ENCODE results near the gene DHRS4L2. TPM values are rescaled to one million over a fixed set of nuclear protein-coding genes. Genes with fewer than 3 reads are reported as not detected.

DHRS4L2 gene
- total RNA-seq, 1 donor from 2014 or later: 19.0 TPM

- intact Hi-C loops (cut with micrococcal nuclease): no loop called here
Observed at GRCh38 chr14:24051176-24051788, 62.6 kb downstream of the DHRS4L2 start.

DNA sequence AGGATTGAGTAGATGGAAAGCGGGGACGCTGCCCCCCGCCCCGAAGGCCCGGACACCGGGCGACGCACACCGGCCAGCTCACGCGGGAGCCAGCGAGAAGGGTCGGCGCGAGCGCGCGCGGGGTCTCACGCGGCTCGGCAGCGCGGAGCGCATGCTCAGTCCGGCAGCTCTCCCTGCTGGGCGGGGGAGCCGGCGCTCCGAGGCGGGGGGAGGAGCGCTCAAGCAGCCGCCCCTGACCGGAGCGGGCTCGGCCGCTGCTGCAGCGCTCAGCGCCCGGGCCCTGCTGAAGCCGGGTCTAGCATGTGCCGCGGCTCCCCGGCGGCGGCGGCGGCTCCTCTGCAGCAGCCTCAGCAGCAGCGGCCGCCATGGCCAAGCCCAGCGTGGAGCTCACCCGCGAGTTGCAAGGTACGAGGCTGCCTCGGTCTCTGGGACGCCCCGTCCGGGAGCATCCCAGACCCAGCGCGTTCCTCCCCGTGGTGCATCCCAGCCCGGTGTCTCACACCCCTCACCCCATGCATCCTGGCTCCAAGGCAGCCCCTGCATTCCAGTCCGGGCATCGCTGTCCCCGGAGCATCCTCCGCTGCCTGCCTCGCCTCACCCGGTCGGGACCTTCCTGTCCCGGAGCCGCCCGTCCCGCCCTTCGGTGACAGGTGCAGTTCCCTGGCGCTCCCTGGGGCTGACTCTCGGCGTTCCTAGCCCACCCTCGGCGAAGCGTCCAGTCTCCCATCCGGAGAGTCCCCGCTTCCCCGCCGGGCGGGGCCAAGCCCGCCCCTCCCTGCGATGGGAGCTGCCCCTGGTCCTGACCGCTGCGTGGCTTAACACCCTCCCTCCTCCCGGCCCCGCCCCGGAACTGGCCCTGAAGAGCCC lies 63.3 kb downstream of the DHRS4L2 start, which contains the start of gene CARMIL3:
CARMIL3 (plus strand) TSS at position 221 of the 867 bp plus-strand sequence; CDS start at position 366, 145 bp downstream.
- intact Hi-C loops (cut with micrococcal nuclease): loop anchor here (1.0 kb wide), 5 partner anchors 16 to 64 kb away; partner anchors contain the start of genes DCAF11, DHRS4L2, NRL and PCK2

DNA sequence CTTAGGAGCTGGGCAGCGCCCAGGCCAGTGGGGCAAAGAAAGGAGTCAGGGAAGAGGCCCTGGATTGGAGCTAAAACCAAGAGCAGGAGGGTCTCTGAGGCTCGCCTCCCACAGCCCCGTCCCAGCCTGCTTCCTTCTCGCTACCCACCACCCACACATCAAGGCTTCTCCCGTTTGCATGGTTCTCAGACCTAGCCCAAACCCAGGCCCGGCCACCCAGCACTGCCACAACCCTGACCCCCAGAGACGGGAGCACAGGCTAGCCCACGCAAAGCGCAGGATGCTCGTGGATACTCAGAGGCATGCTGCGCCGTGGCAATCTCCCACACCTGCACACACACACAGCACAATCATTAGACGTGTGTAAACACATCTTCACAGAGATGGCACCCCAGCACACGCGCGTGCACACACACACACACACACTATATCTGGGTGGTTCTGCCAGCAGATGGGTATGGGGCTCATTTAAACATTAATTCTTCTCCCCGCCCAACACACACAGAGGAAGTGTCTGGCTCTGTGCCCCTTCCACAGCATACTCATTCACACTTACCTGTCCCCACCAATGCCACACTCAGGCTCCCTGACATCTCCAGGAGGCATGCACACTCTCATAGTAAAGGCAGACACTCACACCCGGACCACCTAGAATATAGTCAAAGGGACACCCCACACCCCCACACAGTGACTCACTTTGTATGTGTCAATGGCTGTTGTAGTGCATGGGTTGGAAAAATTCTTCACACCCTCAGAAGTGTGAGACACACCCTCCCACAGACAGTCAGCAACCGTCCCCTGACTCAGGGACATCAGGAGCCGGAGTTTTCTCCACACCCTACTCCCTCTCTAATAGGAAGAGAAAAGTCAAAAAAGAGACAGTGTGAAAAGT lies 64.2 kb downstream of the DHRS4L2 start:
- intact Hi-C loops (cut with micrococcal nuclease): loop anchor here (1.0 kb wide), 5 partner anchors 17 to 65 kb away; partner anchors contain the start of genes DCAF11, DHRS4L2, NRL and PCK2

- intact Hi-C loops (cut with micrococcal nuclease): no loop called here
Observed at GRCh38 chr14:24053548-24054323, 65.0 kb downstream of the DHRS4L2 start.

GRCh38 chr14:24054324-24054641 lies 65.6 kb downstream of the DHRS4L2 start:
- intact Hi-C loops (cut with micrococcal nuclease): no loop called here

DNA sequence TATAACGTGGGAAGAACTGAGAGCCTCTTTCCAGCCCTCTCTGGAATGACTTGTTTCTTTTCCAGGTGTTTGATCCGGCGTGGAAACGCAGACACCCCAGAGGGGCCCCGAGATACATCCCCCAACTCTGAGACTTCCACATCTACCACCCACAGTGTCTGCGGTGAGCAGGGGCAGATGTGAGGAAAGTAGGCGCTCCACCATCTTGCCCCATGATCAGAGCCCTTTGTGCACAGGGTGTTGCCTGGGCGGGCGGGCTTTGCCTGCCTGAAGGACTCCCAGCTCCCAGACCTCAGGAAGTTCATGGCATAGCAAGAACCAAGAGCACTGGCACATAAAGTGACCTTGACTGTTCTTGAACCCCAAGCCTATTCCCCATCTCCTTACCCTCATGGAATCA lies 65.9 kb downstream of the DHRS4L2 start:
- intact Hi-C loops (cut with micrococcal nuclease): no loop called here

Other genes starting within 250 kb of the DHRS4L2 start
- 16.0 and 16.3 TPM in 2 replicates for gene DHRS4, start 35.2 kb upstream of the DHRS4L2 start, total RNA-seq
- 2.3 and 3.2 TPM in 2 replicates for gene CARMIL3, start 63.1 kb downstream of the DHRS4L2 start, total RNA-seq
- gene CPNE6, start 82.6 kb downstream of the DHRS4L2 start, total RNA-seq: not detected in 2 replicates
- 46.1 and 51.2 TPM in 2 replicates for gene PCK2, start 105.4 kb downstream of the DHRS4L2 start, total RNA-seq
- 81.8 and 89.9 TPM in 2 replicates for gene DCAF11, start 125.8 kb downstream of the DHRS4L2 start, total RNA-seq
- gene NRL, start 126.0 kb downstream of the DHRS4L2 start, total RNA-seq: 2.4 and 2.5 TPM in 2 replicates
- gene FITM1, start 141.7 kb downstream of the DHRS4L2 start, total RNA-seq: 1.1 and 1.7 TPM in 2 replicates
- gene PSME1, start 147.3 kb downstream of the DHRS4L2 start, total RNA-seq: 545 and 567 TPM in 2 replicates
- gene EMC9, start 152.7 kb downstream of the DHRS4L2 start, total RNA-seq: 17.9 and 18.2 TPM in 2 replicates
- 802 and 822 TPM in 2 replicates for gene PSME2, start 157.7 kb downstream of the DHRS4L2 start, total RNA-seq
- 145 and 153 TPM in 2 replicates for gene RNF31, start 158.6 kb downstream of the DHRS4L2 start, total RNA-seq
- gene IRF9, start 172.3 kb downstream of the DHRS4L2 start, total RNA-seq: 304 and 321 TPM in 2 replicates
- gene REC8, start 183.2 kb downstream of the DHRS4L2 start, total RNA-seq: 72.3 and 78.3 TPM in 2 replicates
- 48.1 and 50.6 TPM in 2 replicates for gene IPO4, start 199.9 kb downstream of the DHRS4L2 start, total RNA-seq
- gene TM9SF1, start 206.5 kb downstream of the DHRS4L2 start, total RNA-seq: 35.8 and 45.3 TPM in 2 replicates
- gene TSSK4, start 216.8 kb downstream of the DHRS4L2 start, total RNA-seq: 0.27 and 0.83 TPM in 2 replicates
- 96.5 and 104 TPM in 2 replicates for gene CHMP4A, start 224.6 kb downstream of the DHRS4L2 start, total RNA-seq
- 11.8 and 14.5 TPM in 2 replicates for gene MDP1, start 227.1 kb downstream of the DHRS4L2 start, total RNA-seq
- gene NEDD8, start 243.4 kb downstream of the DHRS4L2 start, total RNA-seq: 187 and 191 TPM in 2 replicates
- gene GMPR2, start 244.0 kb downstream of the DHRS4L2 start, total RNA-seq: 58.0 and 71.9 TPM in 2 replicates